ENCODE measurements around the gene C2orf42. TPM values are rescaled to one million over a fixed set of nuclear protein-coding genes. Genes with fewer than 3 reads are reported as not detected.

Gene C2orf42
- total and polyA plus RNA-seq, 4 donors: 8.1 to 20.6 (median 13.7) TPM

GRCh38 chr2:70133491-70134322, 57.1 kb downstream of the C2orf42 start (continued):
- TF ChIP-seq CTCF (IDR thresholded peaks at IDR 0.05; ENCODE audit: low read depth, low read length, missing input control) (no peak), EGR1 (IDR thresholded peaks at IDR 0.05; ENCODE audit: low read depth in 2 of 2) (no peak)

- no peak for TF ChIP-seq FOXA2 (IDR thresholded peaks at IDR 0.05)
- TF ChIP-seq RAD21 (IDR thresholded peaks at IDR 0.05): no peak
- TF ChIP-seq HNF4A (conservative IDR thresholded peaks at IDR 0.05): no peak
- TF ChIP-seq SP1 (IDR thresholded peaks at IDR 0.05): no peak
- no peak for TF ChIP-seq ZBTB33 (IDR thresholded peaks at IDR 0.05)
- no peak for TF ChIP-seq EGR1 (IDR thresholded peaks at IDR 0.05; ENCODE audit: low read depth in 2 of 2)
- TF ChIP-seq FOXA1 (IDR thresholded peaks at IDR 0.05): no peak
- no peak for TF ChIP-seq GABPA (IDR thresholded peaks at IDR 0.05 in 1 of 2, conservative IDR thresholded peaks at IDR 0.05 in 1 of 2)
- TF ChIP-seq ATF3 (IDR thresholded peaks at IDR 0.05): no peak
- TF ChIP-seq MAX (IDR thresholded peaks at IDR 0.05): no peak
- no peak for TF ChIP-seq YY1 (IDR thresholded peaks at IDR 0.05)
- no peak for TF ChIP-seq TAF1 (conservative IDR thresholded peaks at IDR 0.05)
- TF ChIP-seq RXRA (IDR thresholded peaks at IDR 0.05): no peak
- TF ChIP-seq REST (IDR thresholded peaks at IDR 0.05): no peak
- no peak for TF ChIP-seq NR2F2 (IDR thresholded peaks at IDR 0.05)
- no peak for TF ChIP-seq HNF4G (IDR thresholded peaks at IDR 0.05)
- TF ChIP-seq JUND (IDR thresholded peaks at IDR 0.05): no peak
- no peaks in the 10 kb centered on the region for H3K9me3 ChIP-seq (ENCODE audit: control insufficient read depth in 4 of 4, low read length in 3 of 4)
- H3K36me3 ChIP-seq (ENCODE audit: control insufficient read depth in 4 of 4, insufficient read depth in 3 of 4, low read depth in 1 of 4, low read length in 3 of 4): no peaks in the 10 kb centered on the region
- H3K9ac ChIP-seq (ENCODE audit: low read depth in 1 of 2, low read length in 2 of 2): peak overlapping the region; percentile 99
- 80% methylated on average over 1 of the region's 1 CpG for WGBS
- peak overlapping the region in 1 of 3 donors; percentile 64 for H3K4me3 ChIP-seq (ENCODE audit: low read depth in 1 of 3, low read length in 3 of 3)
- H3K4me1 ChIP-seq (ENCODE audit: control insufficient read depth in 4 of 4, insufficient read depth in 4 of 4, low read length in 3 of 4): peaks cover 4 to 25% (median 7%) of the 10 kb centered on the region in 4 donors
- no peak for DNase-seq (ENCODE audit: low spot score)
- no peaks in the 10 kb centered on the region for H3K27me3 ChIP-seq (ENCODE audit: control insufficient read depth in 4 of 4, insufficient read depth in 4 of 4, low read length in 3 of 4)
- peak overlapping the region; percentile 93 to 95 for H3K27ac ChIP-seq (ENCODE audit: low read depth in 1 of 2, low read length in 2 of 2)
Measured at GRCh38 chr2:70133127-70133452, 57.7 kb downstream of the C2orf42 start.

Data from liver (tissue), 9 donors.